T-helper 1 cell (primary cell): Measurements from ENCODE around the gene SECISBP2.
"Not testable (repeated sequence)": the region's sequence is repeated elsewhere in the genome, so short reads cannot be mapped to it uniquely, and the experiment has no call there.

Experiments used
- DNase-seq, 5 donors: peaks; one replicate each; pipeline ENCODE4 v3.0.0-alpha.2; 2012 to 2020
- total RNA-seq, 4 donors: gene quantifications; one replicate each; lab custom pipeline; 2026; lab: John Stamatoyannopoulos, UW

The SECISBP2 gene
- 135 to 238 (median 199) reads per million in 4 donors for total RNA-seq

GRCh38 chr9:89318123-89319014, at the start of gene SECISBP2:
Gene SECISBP2 (plus strand): TSS chr9:89318500. CDS start chr9:89318577, 77 bp downstream.
- DNase-seq: peak; percentile 86 to 98 (median 89)

GRCh38 chr9:89273528-89274279, 44.6 kb upstream of the SECISBP2 start:
- no peak for DNase-seq

GRCh38 chr9:89274838-89275237, 43.5 kb upstream of the SECISBP2 start:
- no peak for DNase-seq

- not testable (repeated sequence) for DNase-seq
These were observed 42.3 kb upstream of the SECISBP2 start for GRCh38 chr9:89276040-89276439.

GRCh38 chr9:89277043-89277442, 41.3 kb upstream of the SECISBP2 start:
- no peak for DNase-seq

GRCh38 chr9:89277454-89277853, 40.8 kb upstream of the SECISBP2 start:
- peak in 1 of 5 donors; percentile 23 for DNase-seq

GRCh38 chr9:89278551-89278950, 39.7 kb upstream of the SECISBP2 start:
- no peak for DNase-seq

GRCh38 chr9:89278997-89279739, 39.1 kb upstream of the SECISBP2 start:
- DNase-seq: peak in 2 of 5 donors; percentile 2 to 32

- DNase-seq: no peak
These were observed 37.2 kb upstream of the SECISBP2 start for GRCh38 chr9:89281106-89281505.

- not testable (repeated sequence) for DNase-seq
These were observed 35.9 kb upstream of the SECISBP2 start for GRCh38 chr9:89282248-89282968.

- no peak for DNase-seq
These were observed 34.2 kb upstream of the SECISBP2 start for GRCh38 chr9:89284076-89284475.

GRCh38 chr9:89291741-89292140, 26.6 kb upstream of the SECISBP2 start:
- DNase-seq: no peak

- DNase-seq: no peak
These were observed 25.3 kb upstream of the SECISBP2 start for GRCh38 chr9:89293014-89293413.

- DNase-seq: no peak
These were observed 22.9 kb upstream of the SECISBP2 start for GRCh38 chr9:89295400-89295799.

GRCh38 chr9:89301996-89302395, 16.3 kb upstream of the SECISBP2 start:
- not testable (repeated sequence) for DNase-seq

GRCh38 chr9:89304020-89304833, 14.1 kb upstream of the SECISBP2 start:
- no peak for DNase-seq

GRCh38 chr9:89304834-89305188, 13.5 kb upstream of the SECISBP2 start:
- no peak for DNase-seq

- no peak for DNase-seq
These were observed 12.4 kb upstream of the SECISBP2 start for GRCh38 chr9:89305868-89306267.

GRCh38 chr9:89309166-89309565, 9.1 kb upstream of the SECISBP2 start:
- DNase-seq: no peak

- no peak for DNase-seq
These were observed 8.5 kb upstream of the SECISBP2 start for GRCh38 chr9:89309608-89310474.
